Measurements from ENCODE around the gene RTRAF.

RTRAF gene

DNA sequence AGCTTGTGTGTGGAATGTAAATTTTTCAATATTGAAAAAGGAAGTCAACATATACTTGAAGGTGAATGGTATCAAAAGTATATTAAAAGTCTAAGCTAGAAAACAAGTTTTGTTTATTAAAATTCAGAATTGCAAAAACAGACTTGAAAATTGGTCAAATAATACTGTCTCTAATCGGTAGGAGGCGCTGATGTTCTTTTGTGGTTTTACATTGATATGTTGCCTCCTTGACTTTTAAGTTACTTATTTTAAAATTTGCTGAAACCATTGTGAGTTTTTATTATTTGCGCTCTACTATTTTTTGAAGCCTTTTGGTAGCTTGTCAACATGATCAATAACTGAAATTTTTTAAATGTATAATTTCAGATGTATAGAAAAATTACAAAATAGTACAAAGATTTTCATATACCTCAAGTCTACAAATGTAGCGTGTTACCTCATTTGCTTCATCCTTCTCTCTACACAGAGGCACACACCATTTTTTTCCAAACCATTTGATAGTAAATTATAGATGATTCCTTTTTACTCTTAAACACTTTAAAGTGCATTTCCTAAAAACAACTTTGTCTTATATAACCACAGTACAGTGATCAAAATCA, 6.9 kb downstream of the RTRAF start:
- DNase-seq (ENCODE audit: low spot score), result no peak

DNA sequence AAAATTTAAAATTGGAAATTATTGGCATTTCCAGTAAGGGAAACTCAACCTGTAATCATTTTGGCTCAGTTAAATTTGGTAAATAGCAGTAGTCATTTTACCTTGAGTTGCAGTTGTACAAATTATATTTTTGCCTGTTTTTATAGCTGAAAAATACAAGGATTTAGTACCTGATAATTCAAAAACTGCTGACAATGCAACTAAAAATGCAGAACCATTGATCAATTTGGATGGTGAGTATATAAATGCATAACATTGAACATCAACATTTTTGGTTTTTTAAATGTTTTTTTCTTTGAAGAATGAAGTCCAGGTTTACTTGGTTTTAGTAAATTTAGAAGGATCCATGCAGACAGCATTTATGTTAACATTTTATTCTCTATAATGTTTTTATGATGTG, 9.0 kb downstream of the RTRAF start:
- no peak for DNase-seq (ENCODE audit: low spot score)

DNA sequence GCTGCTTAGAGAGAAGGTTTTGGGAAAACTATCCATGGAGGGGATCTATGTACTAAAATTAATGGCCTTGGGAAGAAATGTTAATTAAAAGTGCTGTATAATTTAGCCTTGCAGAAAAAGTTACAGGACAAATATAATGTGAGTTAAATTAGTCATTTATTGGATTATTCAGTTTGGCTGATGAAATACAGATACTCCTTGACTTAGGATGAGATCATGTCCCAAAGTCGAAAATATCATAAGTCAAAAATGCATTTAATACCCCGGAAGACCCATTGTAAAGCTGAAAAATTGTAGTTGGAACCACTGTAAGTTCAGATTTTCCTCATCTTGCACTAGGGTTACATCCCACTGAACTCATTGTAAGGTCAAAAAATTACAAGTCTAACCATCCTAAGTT, 9.7 kb downstream of the RTRAF start:
- DNase-seq (ENCODE audit: low spot score), result no peak

DNA sequence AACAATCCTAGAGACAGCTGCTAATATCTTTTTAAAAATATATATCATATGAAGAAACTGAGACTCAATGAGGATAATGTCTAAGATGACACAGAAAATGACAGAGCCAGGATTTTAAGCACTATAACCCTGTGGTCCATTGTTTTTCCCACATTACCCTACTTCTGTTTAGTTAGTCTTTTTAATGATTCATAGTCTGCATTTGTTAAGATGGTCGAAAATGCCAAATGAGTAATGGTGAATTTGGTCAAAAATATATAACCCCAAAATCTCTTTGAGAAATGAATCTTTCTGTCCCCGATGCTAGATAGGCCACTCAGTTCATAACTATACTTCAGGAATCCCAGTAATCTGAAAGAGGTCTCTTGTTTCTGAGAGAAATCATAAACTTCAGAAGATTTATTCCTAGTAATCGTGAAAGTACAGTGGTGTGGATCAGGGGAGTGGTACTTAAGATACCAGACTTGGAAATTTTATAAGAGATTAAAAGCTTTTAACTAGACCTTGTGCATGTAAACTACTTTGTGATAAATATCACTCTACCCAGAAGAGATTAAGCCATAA, 10.8 kb downstream of the RTRAF start:
- no peak for DNase-seq (ENCODE audit: low spot score)

DNA sequence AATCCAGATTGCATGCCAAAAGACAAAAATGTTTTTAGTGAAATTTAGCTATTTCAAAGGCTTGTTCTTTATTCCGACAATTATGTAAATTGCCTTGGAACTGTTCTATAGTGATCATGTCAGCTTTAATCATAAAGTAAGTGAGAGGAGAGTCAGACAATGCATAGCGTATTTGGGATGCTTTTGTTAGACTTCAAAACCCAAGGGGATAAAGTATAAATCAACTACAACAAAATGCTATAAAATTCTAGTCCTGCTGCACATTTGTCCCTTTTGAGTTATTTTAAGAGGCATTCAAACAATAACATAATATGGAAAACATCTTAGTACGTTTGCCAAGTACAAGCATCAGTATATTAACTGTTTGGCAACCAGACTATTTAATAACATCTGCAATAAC, 11.3 kb downstream of the RTRAF start:
- DNase-seq (ENCODE audit: low spot score), result no peak

DNA sequence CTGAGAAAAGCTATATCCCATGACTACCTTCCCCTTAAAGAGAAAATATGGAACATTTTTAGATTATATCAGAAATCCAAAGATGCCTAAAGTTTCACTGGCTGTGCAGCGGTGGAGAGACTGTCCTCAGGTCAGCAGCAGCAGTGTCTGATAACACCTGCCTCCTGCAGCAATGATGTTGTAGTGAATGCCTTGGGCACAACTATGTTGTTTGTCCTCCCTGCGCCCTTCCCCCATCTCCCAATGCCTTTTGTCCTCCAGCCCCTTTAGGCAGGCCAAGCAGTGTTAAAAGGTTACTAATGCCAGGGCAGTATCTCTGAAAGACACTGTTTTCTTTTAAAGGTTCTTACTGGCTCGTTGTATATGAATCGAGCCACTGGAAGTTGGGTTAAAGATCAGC, 13.2 kb downstream of the RTRAF start:
- DNase-seq (ENCODE audit: low spot score), result no peak

DNA sequence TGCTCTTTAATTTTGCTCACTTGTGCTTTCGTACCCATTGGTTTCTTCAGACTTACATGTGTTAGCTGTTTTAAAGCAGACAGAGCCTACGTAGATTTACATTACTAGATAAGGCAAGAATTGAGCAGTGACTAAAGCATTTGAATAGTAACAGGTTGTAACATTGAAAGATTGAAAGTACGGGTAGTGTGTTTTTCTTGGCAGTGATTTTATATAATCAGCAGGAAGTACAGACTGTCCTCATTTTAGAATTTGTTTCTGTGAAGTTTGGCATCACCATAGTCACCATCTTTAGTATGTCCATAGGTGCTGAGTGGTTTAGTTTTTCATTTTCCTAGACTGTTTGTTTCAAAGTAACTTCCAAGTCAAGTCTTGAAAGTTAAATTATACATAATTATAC, 14.0 kb downstream of the RTRAF start:
- no peak for DNase-seq (ENCODE audit: low spot score)

DNA sequence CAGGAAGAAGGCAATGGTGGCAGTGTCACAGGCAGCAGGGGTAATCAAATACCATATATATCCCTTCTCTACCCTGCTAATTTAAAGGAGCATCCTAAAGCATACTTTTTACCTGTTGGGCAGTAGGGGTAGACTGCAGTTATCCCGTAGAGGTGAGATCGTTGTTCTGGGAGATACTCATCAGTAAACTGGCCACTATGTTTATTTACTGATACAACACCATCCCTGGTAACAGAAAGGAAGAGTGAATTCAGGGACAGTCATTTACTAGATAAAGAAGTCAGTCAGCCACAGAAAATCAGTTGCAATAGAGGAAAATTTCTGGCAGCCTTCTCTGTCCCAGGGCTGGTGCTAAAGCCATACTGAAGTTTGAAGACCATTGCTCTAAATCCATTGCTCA, 16.3 kb downstream of the RTRAF start:
- DNase-seq (ENCODE audit: low spot score), result no peak

DNA sequence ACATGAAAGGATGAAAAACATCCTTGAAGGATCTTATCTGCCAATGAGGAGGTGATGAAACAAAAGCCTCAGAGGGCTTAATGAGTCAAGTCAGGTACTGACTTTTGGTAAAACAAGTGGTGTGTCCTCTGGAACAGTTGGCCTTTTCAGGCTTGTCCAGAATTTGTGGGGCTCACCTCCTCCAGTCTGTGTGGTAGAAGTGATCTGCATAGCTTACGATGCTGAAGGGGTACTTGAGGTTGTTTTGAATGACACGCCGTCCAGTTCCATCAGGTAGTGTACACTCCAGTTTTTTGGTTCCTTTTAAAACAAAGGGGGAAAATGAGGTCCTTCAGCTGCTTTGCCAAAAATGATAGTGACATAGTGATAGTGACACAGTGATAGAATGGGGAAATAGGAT, 17.0 kb downstream of the RTRAF start:
- no peak for DNase-seq (ENCODE audit: low spot score)

DNA sequence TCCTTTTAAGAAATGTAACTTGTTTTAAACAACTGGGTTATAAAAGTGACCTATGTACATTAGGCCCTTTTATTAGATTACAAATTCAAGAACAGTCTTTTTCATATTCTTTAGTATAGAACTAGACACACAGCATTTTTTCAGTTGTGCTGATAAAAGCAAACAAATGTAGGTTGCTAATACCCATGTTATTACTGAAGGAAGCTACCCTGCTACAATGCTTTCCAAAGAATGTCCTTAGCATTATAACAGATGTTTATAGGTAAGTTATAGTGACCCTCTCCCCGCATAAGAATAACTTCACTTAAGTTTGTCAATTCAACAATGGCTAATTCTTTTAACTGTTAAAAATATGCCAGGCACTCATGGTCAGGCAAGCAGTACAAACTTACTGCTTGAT, 17.9 kb downstream of the RTRAF start:
- DNase-seq (ENCODE audit: low spot score), result no peak

DNA sequence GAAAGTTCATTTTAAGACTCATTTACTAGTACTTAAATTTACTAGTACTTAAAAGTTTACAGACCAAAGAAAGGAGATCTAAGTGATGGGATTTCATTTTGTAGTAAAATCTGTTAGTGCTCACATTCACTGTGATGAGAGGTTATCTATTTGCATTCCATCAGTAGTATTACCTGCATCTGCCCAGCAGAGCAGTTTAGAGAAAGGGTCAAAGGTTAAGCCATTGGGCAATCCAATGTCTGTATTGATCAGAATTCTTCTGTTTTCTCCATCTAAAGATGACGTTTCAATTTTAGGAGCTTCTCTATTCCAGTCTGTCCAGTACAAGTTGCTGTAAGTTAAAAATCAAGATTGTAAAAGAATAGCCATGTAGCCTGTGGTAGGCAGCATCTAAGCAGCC, 18.3 kb downstream of the RTRAF start:
- no peak for DNase-seq (ENCODE audit: low spot score)

DNA sequence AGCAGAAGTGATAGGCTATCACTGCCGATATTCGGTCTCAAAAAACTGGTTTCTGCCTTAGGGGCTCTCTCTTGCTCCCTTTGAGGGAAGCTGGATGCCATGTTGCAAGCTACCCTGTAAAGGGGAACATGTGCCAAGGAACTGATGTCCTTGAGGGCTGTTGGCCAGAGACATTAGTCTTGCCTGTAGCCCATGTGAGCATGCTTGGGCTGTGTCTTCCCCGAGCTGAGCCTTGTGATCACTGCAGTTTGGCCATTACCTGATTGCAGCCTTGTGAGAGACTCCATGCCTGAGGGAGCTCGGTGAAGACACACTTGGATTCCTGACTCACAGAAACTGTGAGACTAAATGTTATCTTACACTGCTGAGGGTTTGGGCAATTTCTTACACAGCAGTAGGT, 18.8 kb downstream of the RTRAF start:
- DNase-seq (ENCODE audit: low spot score), result no peak

DNA sequence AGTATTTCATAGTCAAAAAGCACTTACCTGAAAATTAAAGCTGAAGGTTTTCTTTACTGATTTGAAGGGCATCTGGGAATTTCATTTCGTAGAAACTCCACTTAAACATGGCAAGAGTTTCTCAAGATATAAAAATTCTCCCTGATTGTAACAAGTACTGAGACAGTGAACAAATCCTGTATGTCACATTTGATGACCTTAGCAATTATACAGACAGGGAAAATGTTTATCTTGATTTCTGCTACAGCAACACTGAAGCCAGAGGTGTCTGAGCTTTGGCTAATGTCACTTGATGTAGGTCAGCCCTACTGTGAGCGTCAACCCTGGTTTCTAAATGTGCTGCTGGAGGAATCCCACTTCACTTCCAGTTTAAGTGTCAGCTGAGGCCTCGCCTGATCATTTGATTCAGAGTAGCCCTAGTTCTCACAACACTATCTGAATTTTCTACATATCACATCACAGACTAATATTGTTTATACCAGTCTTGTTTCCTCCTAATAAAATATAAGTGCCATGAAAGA, 20.9 kb downstream of the RTRAF start:
- DNase-seq (ENCODE audit: low spot score), result no peak

DNA sequence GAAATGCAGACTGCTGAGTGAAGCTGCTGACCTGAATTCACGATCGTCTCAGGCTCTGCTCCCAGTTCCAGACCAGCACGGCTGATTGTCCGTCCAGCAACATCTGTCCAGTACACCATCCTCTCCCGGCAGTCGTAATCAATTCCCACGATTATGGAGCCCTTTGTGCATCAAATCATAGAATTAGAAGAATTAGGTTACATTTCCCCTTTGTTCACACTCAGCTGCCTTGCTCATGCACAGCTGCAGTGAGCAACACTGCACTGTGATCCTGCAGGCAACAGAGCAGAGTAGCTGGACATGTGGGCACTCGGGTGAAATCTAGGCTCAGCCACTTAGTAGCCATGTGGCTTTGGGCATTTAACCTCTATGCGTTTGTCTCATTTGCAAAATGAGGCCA, 22.2 kb downstream of the RTRAF start:
- DNase-seq (ENCODE audit: low spot score), result no peak

DNA sequence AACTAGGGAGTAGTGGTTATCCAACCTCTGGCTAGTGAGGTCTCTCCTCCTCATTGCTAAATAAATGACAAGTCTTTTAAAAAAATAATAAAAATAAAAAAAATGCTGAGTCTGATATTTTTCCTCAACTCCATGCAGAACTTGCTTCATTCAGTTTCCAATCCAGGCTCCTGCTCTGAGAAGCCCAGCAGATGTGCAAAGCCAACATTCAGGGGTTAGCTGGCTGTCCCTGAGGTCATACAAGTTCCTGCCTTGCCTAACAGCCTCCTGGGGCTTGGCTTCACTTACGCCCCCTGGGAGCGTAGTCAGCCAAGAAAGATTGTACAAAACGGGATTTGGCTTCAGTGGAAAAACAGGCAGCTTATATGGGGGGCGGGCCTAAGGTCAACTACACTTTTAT, 23.3 kb downstream of the RTRAF start:
- DNase-seq (ENCODE audit: low spot score), result no peak

DNA sequence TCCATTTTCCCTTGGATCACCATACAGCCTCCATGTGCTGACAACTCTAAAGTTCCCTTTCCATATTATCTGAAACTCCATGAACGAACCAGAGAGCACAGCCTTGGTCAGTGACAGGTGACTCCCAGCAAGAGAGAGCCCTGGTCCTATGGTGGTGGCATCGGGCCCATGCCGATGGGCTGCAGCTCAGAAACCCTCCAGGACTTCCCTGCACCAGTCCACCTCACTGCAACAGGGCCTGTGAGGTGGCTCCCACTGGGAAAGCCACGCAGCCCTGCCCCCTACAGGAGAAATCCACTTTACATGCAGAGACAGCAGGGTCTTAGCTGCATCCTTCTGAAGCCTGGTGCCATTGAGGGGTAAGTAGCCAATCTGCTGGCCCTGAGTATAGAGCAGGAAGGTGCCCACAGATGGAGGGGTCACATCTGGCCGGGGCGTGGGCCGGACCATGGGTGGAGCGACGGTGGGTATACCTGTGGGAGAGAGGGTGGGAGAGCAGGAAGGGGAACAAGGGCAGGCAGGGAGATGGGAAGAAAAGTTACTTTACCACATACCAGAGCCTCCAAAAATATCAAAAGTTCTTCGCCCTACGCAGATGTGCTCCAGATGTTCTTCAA, 24.7 kb downstream of the RTRAF start:
- DNase-seq (ENCODE audit: low spot score), result no peak

DNA sequence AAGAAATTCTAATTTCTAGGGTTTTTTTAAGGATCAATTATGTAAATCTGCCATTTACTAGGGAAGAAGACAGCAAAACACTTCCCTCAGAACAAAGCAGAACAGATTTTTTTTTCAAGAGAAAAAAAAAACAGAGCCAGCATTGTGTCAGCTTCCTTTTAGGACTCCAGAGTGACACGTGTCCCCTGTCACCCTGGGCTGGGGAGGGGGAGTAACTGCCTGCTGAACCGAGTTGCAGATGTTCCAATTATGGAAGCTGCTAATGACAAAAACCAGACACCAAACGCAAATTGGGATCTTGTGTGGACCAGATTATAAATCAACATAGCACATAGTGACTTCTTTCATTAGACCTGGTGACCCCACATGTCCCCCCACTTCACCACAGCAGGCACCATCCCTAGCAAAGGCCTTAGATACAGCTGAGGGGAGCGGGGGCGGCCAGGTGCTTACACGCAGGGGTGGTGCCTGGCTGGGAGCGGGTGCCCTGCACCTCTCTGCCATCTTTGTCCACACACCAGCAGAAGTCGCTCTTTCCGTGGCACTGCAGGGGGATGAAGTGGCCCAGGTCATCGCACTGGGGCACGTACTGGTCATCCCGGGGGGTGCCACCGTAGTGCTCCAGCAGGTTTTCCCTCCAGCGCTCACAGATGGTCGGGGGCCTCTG, 25.4 kb downstream of the RTRAF start:
- no peak for DNase-seq (ENCODE audit: low spot score)

DNA sequence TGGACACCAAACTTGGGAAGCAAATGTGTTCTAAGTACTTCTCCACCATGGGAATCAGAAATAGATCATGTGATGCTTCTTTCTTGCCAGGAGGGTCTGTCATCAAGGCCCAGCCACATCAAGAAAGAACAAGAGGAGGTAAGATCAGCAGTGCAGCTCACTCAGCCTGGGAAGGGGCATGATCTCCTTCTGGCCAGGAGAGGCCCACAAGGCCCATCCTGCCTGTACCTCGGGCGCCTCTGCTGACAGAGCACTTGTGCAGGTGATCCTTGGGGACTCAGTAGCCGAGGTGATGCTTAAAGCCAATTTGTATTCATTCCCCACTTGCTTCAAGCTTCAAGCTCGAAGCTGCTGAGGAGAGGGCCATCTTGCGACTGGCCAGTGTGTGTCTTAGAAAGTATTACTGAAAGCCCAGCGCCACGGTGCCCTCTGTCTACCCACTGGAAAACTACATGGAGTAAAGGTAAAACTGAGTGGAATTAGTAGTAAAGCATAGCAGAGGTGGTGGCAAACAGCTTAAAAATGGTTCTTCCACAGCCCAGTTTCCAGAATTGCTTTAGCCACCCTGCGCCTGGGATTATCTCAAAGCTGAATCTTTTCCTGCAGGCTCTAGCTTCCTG, 26.2 kb downstream of the RTRAF start:
- DNase-seq (ENCODE audit: low spot score), result no peak

DNA sequence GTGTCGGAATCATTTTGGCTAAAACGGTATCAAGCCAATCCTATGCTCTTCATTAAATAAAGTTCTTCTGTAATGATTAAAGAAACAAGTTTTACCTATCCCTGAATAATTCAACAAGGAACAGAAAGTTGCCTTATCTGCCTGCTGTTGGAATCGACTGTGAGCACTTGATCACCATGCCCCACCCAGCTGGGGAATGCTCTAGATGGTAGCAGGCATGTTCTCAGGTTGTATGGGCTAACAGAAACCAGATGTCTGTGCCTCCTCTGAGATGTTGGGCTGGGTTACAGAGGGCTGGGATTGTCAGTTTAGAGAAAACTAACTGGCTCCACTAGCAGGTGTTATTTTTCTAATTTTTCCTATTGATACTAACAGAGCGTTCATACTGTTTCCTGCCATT, 28.9 kb downstream of the RTRAF start:
- DNase-seq (ENCODE audit: low spot score), result no peak

DNA sequence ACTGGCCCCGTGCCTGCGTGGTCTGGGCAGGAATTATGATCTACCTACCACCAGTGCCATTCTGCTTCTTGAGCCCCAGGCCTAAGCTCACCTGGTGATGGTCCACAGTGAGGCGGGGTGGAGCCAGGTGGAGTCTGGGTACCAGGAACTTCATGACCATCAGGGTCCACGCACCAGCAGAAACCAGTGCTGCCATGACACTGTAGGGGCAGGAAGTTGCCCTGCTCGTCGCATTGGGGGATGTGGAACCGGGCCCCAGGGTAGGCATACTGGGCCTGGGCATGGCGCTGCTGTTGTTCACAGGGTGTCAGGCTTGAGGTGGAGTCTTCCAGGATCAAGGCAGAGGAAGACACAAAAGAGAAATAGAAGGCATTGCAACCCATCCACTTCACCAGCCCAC, 29.6 kb downstream of the RTRAF start:
- DNase-seq (ENCODE audit: low spot score), result no peak

DNA sequence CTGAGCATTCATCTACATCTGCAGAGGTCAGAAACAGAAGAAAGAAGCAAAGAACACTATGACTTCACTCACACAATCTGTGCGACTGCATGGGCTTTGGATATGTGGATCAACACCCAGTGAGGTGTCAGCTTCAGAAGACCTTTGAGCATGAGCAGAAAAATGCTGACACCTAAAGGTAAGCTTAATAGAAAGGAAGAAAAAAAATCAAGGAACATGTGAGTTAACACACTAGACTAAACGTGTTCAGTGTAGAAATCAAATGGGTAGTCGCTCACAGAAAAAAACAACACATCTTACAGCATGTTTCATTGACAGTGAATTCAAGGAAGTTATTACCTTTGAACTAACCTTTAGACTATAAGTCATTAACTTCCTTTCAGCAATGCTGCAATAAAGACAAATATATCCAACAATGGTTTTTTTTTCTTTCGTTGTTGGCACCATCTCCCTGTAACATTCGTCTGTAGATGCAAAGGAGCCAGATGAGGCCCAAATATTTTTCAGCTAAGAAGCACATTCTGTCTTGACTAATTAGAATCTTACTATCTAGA, 30.9 kb downstream of the RTRAF start:
- no peak for DNase-seq (ENCODE audit: low spot score)

DNA sequence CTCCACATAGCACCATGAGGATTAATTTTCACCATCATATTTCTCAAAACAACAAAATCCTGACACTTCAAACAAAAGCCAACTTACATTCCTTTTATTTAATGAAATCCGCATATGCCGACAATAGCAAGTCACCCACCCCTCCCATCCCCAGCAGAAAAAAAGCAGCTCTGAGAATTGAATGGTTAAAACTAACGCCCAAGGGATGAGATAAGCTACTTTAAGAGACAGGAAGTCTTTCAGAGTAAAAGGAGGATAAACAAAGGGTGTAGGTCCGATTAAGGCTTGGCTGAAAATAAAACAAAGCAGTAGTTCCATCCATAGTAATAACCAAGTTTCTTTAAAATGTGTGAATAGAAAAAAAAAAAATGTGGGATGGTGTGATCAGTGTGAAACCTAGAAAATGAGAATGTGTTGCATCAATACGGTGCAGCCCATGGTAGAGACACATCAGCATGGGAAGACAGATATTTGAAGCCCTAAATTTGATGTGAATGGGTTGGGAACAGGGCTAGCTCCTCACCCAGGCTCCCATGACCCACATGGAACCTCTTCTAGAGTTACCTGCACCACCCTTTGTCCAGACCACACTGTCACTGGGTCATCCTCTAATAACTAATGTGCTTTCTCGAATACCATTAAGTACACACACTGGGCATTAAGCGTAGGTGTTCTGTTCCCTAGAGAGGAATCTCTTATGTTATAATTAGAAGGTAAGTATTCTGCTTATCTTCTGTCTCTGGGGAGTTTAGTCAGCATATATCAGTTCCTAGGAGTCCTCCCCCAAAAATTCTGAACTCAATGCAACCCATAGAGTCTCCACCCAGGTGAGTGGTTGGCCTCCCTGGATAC, 31.7 kb downstream of the RTRAF start:
- DNase-seq (ENCODE audit: low spot score), result no peak

Measured in germinal center (tissue), 1 donor.